Airway epithelial cell (primary cell): ENCODE results near the gene ITGB7. TPM values are rescaled to one million over a fixed set of nuclear protein-coding genes. Genes with fewer than 3 reads are reported as not detected.

Experiments used
- total RNA-seq: library from RNA; depleted of rRNA; stranded (reverse); fragments of >200 nt; gene quantifications from 2 replicates; pipeline ENCODE4 v1.2.3, GENCODE V29; 2015

ITGB7 gene, protein sequence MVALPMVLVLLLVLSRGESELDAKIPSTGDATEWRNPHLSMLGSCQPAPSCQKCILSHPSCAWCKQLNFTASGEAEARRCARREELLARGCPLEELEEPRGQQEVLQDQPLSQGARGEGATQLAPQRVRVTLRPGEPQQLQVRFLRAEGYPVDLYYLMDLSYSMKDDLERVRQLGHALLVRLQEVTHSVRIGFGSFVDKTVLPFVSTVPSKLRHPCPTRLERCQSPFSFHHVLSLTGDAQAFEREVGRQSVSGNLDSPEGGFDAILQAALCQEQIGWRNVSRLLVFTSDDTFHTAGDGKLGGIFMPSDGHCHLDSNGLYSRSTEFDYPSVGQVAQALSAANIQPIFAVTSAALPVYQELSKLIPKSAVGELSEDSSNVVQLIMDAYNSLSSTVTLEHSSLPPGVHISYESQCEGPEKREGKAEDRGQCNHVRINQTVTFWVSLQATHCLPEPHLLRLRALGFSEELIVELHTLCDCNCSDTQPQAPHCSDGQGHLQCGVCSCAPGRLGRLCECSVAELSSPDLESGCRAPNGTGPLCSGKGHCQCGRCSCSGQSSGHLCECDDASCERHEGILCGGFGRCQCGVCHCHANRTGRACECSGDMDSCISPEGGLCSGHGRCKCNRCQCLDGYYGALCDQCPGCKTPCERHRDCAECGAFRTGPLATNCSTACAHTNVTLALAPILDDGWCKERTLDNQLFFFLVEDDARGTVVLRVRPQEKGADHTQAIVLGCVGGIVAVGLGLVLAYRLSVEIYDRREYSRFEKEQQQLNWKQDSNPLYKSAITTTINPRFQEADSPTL
- total RNA-seq, result 4.7 and 5.2 TPM in 2 replicates

DNA sequence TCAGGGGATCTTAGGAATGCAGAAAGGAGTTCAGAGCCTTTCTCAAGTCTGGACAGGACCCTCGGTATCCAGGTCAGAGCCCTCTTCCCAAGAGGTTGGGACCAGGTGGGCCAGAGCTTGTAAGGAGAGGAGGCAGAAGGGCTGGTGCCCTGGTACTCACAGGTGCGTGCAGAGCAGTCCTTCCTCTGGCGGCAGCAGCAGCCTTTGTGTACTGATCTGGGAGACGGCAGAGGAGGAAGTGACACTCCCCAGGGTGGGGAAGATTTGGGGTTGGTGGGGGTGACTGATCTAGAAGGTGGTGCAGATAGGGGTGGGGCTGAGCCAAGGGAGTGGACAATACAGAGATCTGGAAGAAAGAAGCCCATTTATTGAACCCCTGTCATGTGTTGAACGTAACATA lies at the start of gene ITGB7:
ITGB7 (minus strand) TSS at position 210 of the 400 bp plus-strand sequence. CDS start 6,808 bp downstream, outside the sequence.

GRCh38 chr12:53231921-53232645 lies 25.0 kb upstream of the ITGB7 start, which contains the start of gene RARG:
TSS of gene RARG (minus strand) at chr12:53232209. CDS start at chr12:53227545, 4,664 bp downstream.

DNA sequence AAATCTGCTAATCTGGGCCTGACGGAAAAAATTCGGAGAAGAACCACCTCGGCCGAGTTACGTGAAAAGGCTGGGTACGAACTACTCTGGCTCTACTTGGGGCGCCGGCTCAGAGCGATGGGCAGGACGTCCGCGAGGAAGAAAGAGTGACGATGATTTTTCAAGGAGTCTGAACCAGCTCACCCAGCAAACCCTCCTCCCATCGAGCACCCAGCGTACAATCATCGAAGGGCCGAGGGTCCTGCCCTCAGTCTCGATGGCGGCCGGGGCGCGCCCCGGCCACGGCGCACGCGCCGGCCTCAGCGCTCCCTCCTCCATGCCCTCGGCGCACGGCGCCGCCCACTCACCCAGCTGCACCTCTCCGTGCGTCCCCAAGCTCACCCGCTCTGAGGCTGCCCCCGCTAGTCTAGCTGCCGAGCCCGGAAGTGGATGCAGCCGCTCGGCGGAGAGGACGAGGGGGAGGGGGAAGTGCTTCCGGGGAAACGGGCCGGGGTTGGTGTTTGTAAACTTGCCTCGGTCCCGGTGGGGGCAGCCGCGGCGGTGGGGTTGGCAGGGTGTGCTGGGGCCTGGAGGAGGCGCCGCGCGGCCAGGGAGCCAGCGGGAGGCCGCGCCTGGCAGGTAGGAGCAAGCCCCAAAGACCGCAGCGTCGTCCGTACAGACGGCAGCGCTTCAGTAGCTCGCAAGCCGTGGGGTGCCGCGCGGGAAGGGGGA lies 26.7 kb downstream of the ITGB7 start, which contains the start of the genes CSAD and ZNF740:
CSAD (minus strand) TSS at position 706 of the 711 bp plus-strand sequence. CDS start 7,455 bp downstream, outside the sequence.
ZNF740 (plus strand) TSS at position 503 of the 711 bp plus-strand sequence. CDS start 1,262 bp downstream, outside the sequence.

Other genes starting within 250 kb of the ITGB7 start
- gene EIF4B, start 200.8 kb downstream of the ITGB7 start, total RNA-seq, result 419 and 438 TPM in 2 replicates
- gene TNS2, start 157.2 kb downstream of the ITGB7 start, total RNA-seq, result 12.1 and 21.1 TPM in 2 replicates
- gene SPRYD3, start 127.9 kb downstream of the ITGB7 start, total RNA-seq, result 26.0 and 31.0 TPM in 2 replicates
- 256 and 257 TPM in 2 replicates for gene IGFBP6, start 109.6 kb downstream of the ITGB7 start, total RNA-seq
- 0.07 TPM in 1 of 2 replicates, not detected in the other for gene SOAT2, start 103.8 kb downstream of the ITGB7 start, total RNA-seq
- 4.1 and 5.5 TPM in 2 replicates for gene ZNF740, start 26.5 kb downstream of the ITGB7 start, total RNA-seq
- gene CSAD, start 26.3 kb downstream of the ITGB7 start, total RNA-seq, result 5.3 and 13.3 TPM in 2 replicates
- gene RARG, start 25.0 kb upstream of the ITGB7 start, total RNA-seq, result 84.2 and 108 TPM in 2 replicates
- gene ESPL1, start 61.0 kb upstream of the ITGB7 start, total RNA-seq, result 9.4 and 12.3 TPM in 2 replicates
- 359 and 451 TPM in 2 replicates for gene PFDN5, start 88.3 kb upstream of the ITGB7 start, total RNA-seq
- 45.6 and 46.0 TPM in 2 replicates for gene MYG1, start 92.4 kb upstream of the ITGB7 start, total RNA-seq
- 81.3 and 86.2 TPM in 2 replicates for gene AAAS, start 114.4 kb upstream of the ITGB7 start, total RNA-seq
- not detected in 2 replicates for gene SP7, start 129.1 kb upstream of the ITGB7 start, total RNA-seq
- 20.7 and 32.2 TPM in 2 replicates for gene SP1, start 172.9 kb upstream of the ITGB7 start, total RNA-seq
- not detected in 2 replicates for gene AMHR2, start 216.6 kb upstream of the ITGB7 start, total RNA-seq
- 111 and 112 TPM in 2 replicates for gene PRR13, start 234.5 kb upstream of the ITGB7 start, total RNA-seq
- 105 and 155 TPM in 2 replicates for gene PCBP2, start 244.9 kb upstream of the ITGB7 start, total RNA-seq